T-helper 1 cell (primary cell): ENCODE measurements around the gene PRKCD.

Experiments
- DNase-seq, 5 donors: peaks; one replicate each; pipeline ENCODE4 v3.0.0-alpha.2; 2012 to 2020

The PRKCD gene

DNA sequence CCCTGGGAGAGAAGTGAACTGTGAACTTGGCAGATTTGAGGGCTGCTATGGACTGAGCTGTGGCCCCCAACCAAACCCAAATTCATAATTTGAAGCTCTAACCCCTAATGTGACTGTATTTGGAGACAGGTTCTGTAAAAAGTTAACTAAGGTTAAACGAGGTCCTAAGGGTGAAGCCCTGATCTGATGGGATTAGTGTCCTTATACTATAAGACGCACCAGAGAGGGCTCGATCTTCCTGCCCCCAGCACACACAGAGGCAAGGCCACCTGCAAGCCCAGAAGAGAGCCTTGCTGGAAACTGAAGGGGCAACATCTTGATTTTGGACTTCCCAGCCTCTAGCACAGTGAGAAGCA, 60.8 kb downstream of the PRKCD start:
- DNase-seq, result no peak

DNA sequence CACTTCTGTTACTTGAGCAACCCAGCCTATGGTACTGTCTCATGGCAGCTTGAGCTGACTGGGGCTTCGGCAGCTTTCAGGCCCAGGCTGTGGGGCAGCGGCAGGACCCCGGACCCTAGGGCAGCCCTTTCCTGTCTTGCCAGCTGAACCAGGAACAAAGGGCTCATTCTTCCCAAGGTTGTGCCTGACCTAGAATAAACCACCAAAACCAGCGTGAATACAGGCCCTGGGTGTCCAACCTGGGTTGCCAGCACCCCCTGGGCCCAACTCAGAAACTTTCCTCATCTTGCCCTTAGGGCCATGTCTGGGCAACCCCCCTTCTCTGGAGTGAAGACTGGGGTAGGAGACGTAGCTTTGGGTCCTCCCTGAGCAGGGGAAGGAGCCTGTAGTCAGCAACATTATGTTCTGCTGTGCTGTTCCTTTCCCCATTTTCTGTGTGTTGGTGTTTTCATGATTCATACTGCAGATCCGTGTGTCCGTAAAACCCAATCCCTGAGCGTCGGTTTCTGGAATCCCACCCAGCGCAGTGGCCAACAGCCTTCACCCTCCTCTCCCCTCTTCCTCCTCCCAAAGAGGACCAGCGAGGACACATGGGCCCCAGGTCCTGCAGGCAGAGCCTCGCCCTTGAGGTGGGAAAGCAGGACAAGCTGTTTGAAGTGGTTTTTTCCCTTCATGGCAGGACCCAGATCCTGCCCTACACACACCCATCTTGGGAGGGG, 61.3 kb downstream of the PRKCD start:
- no peak for DNase-seq

DNA sequence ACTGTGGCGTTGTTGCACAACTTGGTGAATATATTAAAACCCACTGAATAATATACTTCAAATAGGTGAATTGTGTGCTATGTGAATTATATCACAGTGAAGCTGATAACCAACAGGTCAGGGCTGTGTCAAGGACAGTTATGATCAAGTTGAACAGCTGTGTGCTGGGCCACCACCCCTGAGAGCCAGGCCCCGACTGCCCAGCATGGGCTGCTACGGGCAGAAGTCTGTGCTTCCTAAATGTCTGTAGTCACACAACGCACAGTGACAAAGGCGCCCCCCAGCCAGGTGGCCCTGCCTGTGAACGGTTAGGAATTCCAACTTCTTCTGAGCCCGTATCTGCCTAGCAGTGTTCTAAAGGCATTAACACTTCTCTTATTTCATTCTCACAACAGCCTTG, 62.0 kb downstream of the PRKCD start:
- DNase-seq, result no peak

DNA sequence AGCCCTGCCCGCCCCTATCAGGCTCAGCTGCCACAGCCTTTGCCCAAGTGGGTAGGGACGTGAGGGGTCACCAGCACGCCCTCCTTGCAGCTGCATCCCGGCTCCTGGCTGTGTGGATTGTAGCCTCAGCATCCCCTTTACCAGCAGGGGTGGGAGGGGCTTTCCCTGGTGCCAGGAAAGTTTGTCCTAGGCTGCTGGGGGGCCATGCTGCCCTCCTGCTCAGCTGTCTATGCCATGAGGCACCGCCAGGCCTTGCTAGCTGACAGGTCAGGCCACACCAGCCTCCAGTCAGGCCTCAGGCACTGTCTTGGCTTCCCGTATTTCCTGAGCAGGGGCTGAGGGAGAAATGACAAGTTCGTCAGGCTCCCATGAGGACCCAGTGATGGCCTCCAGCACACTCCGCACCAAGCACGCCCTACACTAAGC, 62.5 kb downstream of the PRKCD start:
- no peak for DNase-seq

DNA sequence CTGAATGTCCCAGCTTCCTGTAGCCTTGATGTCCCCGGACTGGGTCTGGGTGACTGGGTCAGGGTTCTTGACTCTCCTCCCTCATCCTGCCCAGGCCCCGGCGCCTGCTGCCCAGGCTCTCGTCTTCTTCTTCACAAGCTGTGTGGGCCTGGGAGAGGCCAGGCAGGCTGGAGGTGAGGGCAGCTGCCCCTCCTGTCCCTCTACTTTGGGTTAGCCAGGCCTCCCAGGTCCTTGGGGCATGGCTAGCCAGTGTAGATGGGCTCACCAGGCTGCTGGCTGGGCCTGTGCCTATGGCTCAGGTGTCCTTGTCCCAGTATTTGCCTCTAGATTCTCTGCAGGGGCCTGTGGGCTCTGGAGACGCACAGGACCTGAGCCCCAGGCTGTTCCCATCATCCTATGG, 63.0 kb downstream of the PRKCD start:
- DNase-seq, result no peak

DNA sequence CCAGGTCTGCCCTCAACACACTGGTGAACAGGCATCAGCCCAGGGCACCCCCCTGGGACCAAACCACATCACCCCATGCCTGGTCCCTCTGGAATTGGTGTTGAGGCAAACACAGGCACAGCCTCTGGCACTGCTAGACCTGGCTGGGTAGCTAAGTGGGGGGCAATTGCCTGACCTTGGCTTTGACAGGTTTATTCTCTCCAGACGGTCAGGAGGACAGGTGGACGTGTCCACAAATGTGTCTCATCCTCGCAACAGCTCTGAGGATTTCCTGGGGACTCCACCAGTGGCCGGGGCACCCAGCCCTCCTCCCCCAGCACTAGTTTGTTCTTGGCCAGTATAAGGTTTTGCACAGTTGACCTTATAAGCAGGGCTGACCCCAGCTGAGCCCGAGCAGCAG, 63.5 kb downstream of the PRKCD start:
- DNase-seq, result no peak

DNA sequence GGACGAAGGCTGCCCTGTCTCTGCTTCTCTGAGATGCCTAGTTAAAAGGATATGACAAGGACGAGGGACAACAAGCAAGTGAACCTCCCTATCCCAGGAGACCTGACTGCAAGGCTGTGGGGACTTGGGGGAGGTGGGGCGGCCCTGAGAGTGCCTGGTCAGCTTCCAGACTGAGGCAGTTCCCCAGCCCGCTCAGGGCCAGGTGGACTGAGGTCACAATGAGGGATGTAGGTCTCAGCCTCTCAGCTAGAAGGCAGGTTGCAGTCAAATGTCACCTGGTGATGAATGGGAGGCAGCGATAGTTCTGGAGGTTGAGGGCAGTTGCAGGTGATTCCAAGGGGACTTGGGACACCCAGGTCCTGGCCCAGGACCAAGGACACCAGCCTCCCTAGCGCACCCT, 64.2 kb downstream of the PRKCD start:
- DNase-seq, result no peak

DNA sequence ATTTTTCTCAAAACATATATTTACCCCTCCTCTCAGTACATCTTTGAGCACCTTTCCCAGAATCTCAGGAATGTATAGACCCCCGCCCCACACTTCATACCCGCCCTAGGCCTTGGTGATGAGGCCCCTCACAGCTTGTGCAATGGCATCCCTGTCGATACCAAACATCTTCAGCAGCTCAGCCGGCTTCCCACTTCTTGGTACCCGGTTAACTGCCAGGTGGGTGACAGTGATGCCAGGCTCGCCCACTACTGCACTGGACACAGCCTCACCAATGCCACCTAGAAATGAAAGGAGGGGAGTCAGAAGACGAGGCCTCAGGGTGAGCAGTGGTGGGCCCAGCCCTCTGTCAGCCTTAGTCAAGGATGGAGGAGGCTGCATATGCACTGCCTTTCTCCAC, 64.6 kb downstream of the PRKCD start:
- no peak for DNase-seq

DNA sequence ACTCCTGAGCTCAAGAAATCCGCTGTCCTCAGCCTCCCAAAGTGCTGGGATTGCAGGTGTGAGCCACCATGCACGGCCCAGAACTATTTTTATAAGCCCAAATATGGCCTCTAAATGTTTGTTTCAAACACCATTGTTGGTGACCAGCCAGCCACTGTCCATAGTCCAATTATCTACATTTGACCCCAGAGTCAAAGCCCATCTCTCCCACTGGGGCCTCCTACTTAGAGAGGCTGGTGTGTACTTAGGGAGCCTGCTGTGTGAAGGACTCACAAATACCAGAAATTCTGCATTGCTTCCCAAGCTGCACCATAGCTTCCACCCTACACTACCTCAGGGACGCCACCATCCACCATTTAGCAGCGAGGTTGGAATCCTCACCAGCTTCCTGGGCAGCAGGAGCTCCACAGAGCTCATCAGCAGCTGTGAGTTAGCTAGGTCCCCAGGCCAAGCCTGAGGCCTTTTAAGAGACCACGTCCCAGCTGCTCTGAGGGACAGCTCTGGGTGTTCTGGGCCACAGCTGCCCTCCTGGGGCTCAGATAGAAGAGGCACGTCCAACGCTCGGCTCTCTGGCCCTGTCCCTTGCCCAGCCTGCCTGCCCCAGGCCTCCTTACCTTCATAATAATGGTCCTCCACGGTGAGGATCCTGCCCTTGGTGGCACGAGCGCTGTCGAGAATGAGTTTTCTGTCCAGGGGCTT, 65.3 kb downstream of the PRKCD start:
- no peak for DNase-seq

DNA sequence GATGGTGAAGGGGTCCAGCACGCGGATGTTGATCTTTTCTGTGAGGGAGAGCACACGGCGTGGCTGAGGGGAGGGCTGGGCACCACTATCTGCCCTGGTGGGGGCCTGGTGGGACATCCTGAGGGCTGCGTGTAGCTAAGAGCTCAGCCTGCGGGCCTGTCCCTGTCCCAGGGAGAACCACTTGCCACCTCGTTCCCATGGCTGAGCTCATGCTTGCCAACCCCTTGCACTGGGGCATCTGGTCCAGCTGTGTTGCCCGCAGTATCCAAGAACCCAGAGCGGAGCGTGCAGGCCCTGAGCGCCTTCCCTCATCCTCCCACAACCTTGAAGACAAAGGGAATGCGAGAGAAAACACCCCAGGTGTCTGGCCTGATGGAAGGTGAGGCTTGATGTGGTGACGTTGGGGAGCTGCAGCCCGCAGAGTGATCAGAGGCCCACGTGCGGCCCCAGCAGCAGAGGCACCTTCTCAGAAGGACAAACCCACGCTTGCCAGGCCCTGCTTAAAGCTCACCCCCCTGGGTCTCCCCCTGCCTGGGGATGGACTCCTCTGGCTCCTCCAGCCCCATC, 65.9 kb downstream of the PRKCD start:
- no peak for DNase-seq

DNA sequence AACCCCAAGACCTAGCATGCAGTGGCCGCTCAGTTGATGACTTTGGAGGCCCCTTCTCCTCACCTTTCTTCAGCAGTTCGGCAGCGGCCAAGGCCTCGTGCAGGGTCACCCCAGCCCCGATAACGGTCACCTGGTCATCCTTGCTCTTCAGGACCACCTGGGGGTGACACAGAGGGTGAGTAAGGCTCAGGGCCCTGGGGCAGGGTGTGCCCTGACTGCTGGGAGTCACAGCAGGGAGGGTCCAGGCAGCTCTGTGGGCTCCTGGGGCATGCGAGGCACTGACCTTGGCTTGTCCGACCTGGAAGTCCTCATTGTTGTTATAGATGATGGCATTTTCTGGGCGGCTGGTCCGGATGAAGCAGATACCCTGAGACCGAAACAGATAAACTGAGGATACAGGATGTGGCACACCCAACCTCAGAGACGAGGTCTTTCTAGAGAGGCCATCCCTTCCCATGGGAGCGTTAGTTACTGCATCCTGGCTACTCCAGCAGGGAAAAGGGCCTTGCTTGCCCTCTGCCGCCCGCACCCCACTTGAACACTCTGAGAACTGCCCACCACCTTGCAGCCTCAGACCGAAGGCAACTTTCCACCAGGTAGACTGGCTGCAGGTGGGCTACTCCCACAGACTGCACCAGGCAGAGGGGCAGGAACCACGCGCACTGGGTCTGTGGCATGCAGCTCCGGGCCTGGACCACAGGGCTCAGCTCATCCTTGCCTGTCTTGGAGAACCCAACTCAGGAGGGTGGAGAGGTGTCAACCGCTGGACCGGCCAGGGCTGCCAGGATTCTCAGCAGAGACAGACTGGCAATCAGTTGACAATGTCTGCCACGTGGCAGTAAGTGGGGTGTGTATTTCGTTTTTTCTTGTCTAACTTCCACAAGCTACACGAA, 67.2 kb downstream of the PRKCD start:
- no peak for DNase-seq

DNA sequence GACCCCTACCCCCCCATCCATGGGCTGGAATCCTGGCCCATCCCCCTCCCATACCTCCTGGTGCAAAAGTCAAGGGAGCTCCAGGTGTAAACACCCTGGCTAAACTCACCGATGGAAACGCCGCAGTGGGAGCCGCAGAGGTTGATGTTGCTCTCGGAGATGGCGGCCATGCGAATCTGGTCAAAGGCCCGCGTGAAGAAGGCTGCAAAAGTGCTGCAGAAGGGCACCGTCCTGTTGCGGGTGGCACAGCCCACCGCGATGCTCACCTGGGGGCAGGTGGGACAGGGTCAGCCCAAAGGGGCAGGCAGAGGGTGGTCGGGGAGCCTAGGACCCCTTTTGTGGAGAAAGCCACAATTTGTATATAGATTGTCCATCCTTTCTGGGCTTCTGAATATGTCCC, 68.2 kb downstream of the PRKCD start:
- DNase-seq, result no peak

DNA sequence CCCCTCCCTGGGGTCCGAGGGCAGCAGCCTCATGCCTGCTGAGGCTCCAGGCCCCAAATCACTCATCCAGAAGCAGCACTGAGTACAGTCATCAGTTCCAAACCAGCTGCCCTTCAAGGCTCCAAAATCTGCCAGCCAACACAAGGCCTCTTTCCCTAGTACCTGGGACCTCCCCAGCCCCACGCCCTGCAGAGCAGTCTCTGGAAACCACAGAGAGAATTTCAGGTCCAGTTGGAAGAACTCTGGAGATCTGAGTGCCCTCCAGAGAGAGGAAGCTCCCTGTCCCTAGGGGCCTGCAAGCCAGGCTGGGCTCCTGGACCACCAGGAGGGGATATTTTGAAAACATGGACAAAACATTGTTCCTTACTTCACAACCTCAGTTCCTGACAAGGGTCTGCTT, 68.6 kb downstream of the PRKCD start:
- DNase-seq, result no peak

DNA sequence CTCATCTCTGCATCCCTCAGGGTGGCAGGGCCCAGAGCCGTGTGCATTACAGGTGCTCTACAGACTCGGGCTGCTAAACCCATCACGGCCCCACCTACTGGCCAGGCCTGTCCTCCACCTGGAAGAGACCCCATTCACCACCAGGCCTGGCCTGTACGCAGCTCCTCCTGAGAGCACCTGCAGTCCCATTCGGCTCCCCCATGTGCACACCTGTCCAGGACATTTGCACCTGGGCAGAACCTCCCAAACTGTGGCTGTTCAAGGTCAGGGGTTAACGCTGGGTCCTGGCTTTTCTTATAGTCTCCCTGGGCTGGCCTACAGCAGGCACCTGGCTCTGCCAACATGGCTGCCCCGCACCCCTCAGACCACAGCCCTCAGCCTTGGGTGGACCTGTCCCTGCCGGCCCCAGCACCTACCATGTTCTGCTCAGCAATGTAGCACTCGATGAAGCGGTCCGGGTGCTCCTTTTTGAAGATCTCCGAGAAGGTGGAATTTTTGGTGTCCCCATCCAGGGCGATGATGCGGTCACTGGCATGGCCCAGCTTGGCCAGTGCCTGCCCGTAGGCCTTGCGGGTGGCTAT, 69.1 kb downstream of the PRKCD start:
- no peak for DNase-seq

DNA sequence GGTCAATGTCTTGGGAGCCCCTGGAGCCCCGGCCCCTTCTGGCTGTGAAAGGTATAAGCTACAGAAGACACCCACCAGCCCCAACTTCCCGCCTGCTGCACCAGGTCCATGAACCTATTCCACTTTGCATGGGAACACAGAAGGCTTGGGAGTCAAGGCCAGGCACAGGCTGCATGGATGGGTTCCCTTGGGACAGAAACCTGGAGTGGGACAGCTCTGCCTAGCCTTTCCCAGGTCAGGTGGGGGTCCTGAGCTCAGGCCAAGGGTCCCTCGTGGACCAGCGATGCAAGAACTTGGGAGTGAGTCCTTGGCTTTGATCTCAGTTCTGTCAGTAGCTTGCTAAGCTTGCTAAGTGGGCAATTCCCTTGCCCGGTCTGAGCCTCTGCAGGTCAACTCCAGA, 69.8 kb downstream of the PRKCD start:
- no peak for DNase-seq

DNA sequence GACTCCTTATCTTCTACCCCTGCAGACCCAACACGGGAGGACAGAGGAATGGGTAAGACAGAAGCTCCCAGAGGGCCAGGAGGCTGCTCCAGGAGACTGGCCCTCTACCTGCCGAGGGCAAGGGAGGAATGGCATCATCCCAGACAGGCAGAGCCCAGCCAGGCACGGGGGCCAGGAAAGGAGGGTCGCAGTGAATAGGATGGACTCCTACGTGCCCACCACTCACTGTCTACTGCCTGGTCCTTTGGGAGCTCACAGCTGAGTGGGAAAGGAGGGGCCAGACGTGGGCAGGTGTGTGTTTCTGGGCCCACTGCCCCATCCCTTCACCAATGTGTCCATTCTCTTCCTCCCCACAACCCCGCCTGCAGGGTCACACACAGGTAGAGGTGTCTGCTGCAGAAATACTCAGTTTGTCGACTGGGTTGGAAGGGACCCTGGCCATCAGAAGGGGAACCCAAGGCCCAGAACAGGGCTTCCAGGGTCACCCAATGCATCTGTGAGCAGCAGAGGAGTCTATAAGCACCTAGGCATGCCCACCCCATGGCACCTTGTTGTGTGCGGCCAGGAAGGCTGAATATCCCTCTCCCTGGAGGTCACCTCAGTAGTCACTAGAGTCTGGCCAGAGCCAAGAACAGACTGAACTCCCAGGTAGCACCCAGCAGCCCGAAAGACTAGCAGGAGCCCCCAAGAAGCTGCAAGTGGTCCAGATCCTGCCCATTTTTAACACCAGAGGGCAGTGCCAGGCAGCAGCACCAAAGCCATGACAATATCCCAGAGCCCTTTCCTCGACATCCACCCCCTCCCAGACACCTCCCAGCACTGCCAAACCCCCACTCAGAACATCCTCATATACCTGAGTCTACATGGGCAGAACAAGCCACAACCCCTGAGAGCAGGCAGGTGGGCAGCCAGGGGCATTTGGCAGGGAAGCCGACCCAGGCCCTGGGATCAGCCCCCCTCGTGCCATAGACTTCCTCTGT, 70.8 kb downstream of the PRKCD start:
- no peak for DNase-seq

DNA sequence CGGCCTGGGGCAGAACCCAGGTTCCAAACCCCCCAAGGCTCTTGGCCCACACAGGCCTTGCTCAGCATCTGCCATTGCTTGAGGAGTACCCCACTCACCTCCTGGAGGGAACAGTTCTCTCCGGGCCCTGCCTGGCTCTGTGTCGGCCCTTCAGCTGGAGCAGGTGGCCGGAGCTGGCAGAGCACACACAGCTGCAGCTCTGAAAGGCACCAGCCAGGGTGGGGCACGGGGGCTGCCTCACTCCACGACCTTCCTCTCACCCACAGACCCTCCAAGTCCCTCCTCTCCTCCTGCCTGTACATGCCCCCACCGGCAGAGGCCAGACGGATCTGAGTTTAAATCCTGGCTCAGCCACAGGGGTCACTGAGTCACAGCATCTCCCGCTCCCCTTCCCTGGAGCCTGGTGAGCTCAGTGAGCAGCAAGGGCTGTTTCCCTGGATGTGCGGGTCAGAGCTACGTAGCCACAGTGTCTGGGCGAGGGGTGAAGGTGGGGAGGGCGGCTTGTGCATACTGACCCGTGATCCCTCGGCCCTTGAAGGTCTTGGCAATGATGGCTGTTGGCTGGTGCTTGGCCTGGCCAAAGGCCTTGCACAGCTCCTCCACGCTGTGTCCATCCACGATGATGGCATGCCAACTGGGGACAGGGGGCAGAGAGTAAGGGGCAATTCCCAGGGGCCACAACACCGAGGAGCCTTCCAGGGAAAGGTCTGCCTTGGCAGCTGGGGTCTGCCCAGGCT, 71.8 kb downstream of the PRKCD start:
- no peak for DNase-seq

DNA sequence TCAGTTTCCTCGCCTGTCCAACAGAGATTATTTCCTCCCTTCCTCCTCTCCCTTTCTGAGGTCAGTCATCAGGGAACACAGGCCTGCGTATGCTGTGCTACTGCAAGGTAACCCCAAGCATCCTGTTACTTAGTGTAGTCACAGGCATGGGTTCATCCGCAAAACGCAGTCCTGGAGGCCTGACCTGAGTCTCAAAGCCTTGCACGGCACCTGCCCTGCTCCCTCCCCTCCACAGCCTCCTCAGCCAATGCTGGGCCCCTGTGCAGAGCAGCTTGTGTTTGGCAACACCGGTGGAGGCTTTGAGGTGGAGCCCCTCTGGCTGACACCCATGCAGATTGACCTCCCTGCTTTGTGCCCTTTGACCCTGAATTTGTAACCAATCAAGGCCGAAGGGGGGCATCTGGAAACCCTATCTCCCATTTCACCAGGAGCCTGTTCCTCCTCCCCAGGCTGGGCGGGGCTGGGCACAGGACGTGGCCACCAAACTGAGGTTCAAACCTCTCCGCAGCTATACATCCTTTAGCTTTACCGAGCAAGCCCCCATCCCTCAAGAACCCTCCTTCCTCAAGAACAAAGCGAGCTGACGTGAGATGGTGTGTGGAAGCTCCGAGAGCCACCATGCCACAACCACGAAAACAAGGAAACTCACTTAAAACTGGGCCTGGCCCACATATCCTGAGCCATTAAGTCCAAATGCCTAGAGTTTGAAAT, 73.3 kb downstream of the PRKCD start:
- no peak for DNase-seq

DNA sequence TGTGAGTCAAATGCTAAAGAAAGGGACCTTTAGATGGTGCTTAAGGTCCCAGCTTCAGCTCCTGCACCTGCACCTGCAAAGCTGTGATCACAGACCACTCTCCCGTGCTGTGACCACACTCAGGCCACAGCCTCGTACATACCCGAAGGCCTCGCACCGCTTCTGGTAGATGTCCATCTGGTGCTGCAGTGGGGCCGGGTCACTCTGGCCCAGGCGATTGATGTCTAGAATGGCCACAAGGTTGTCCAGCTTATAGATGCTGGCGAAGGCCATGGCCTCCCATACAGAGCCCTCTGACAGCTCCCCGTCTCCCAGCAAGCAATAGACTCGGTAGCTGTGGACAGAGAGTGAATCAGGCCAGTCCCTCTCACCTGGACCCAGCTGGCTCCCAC, 73.8 kb downstream of the PRKCD start:
- DNase-seq, result no peak

DNA sequence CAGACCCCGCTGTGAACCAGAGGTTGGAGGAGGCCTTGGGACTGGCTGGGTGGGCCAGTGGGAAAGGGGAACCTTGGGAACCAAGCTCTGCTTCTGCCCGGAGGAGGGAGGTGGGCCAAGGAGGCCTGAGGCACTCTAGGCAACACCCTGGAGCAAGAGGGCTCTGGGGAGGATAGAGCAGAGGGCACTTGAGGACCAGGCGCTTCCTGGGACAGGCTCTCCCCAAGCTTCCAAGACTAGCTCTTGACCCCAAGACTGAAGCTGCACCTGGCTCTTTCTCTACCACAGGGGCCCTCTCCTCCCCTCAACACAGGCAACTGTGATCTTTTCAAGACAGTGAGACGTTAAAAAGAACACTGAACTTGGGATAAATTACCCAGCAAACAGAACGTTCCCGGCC, 74.5 kb downstream of the PRKCD start:
- DNase-seq, result no peak
